CD4-positive, alpha-beta T cell (primary cell): ENCODE measurements around the gene GRB2. TPM values are rescaled to one million over a fixed set of nuclear protein-coding genes. Genes with fewer than 3 reads are reported as not detected.
"Not testable (repeated sequence)": the region's sequence is repeated elsewhere in the genome, so short reads cannot be mapped to it uniquely, and the experiment has no call there.

Source experiments
- ATAC-seq: fragments of 200-7000 bp; cut with Tn5 transposase; one replicate; pipeline ENCODE4 v1.10.0; 2022; ENCODE audit warnings: mild to moderate bottlenecking; ENCODE audit not compliant: poor library complexity
- CTCF ChIA-PET: fragments of 350-600 bp; sonication (Branson Sonifier 250); formaldehyde crosslinking; loops from one replicate; lab custom pipeline; 2021; ENCODE audit warnings: antibody characterized with exemption, inconsistent platforms; lab: Charles Lee
- POLR2A ChIA-PET: fragments of 350-600 bp; sonication (Branson Sonifier 250); formaldehyde crosslinking; loops from one replicate; lab custom pipeline; 2021; ENCODE audit warnings: antibody characterized with exemption, inconsistent platforms; lab: Charles Lee
- DNase-seq, 14 experiments: peaks; one replicate each; pipeline ENCODE4 v3.0.0-alpha.2; 2013 to 2020; ENCODE audit warnings: mixed read lengths in 2 of 14
- H3K27ac ChIP-seq, 2 donors: one replicate each; pipeline versions ENCODE4 v1.5.1 to v1.7.0; 2013; ENCODE audit warnings: low read length in 2 of 2, low read depth in 1 of 2, mild to moderate bottlenecking in 1 of 2
- H3K27me3 ChIP-seq, 2 experiments: 1 replicate in 1 of 2; 2 replicates in 1 of 2; pipeline versions ENCODE4 v1.6.1 to v1.7.0; 2013; ENCODE audit warnings: low read length in 2 of 2, control low read depth in 1 of 2, mild to moderate bottlenecking in 1 of 2, moderate library complexity in 1 of 2; ENCODE audit not compliant: insufficient read depth in 2 of 2, control insufficient read depth in 1 of 2
- H3K36me3 ChIP-seq: one replicate; pipeline ENCODE4 v1.6.1; 2013; ENCODE audit warnings: low read length, control low read depth; ENCODE audit not compliant: insufficient read depth
- H3K4me1 ChIP-seq: one replicate; pipeline ENCODE4 v1.6.1; 2013; ENCODE audit warnings: low read length, control low read depth; ENCODE audit not compliant: insufficient read depth
- H3K4me3 ChIP-seq: one replicate; pipeline ENCODE4 v1.5.1; 2013; ENCODE audit warnings: mild to moderate bottlenecking, low read length, moderate library complexity
- H3K9me3 ChIP-seq, 2 experiments: 1 replicate in 1 of 2; 2 replicates in 1 of 2; pipeline versions ENCODE4 v1.6.1 to v1.7.0; 2013; ENCODE audit warnings: low read length in 2 of 2, mild to moderate bottlenecking in 2 of 2, control low read depth in 1 of 2, moderate library complexity in 1 of 2; ENCODE audit not compliant: control insufficient read depth in 1 of 2, insufficient read depth in 1 of 2
- H3K27ac Mint-ChIP-seq: one replicate; pipeline ENCODE4 v1.8.0; 2020; ENCODE audit warnings: mixed read lengths
- H3K27me3 Mint-ChIP-seq: one replicate; pipeline ENCODE4 v1.8.0; 2021; ENCODE audit warnings: mixed read lengths
- H3K36me3 Mint-ChIP-seq: one replicate; pipeline ENCODE4 v1.8.0; 2021; ENCODE audit warnings: low read depth, mixed read lengths
- H3K4me1 Mint-ChIP-seq: one replicate; pipeline ENCODE4 v1.8.0; 2021; ENCODE audit warnings: low read depth, mixed read lengths
- H3K4me3 Mint-ChIP-seq: one replicate; pipeline ENCODE4 v1.8.0; 2020; ENCODE audit warnings: mild to moderate bottlenecking, mixed read lengths
- H3K9me3 Mint-ChIP-seq: one replicate; pipeline ENCODE4 v1.8.0; 2020; ENCODE audit warnings: mixed read lengths
- CTCF ChIP-seq: fragments of 200-600 bp; IDR thresholded peaks from one replicate; pipeline ENCODE4 v1.8.0; 2022; ENCODE audit warnings: antibody characterized with exemption, mild to moderate bottlenecking
- intact Hi-C, 2 experiments: fragments of 100-400 bp; cut with DNase I in 1 of 2; cut with micrococcal nuclease in 1 of 2; formaldehyde crosslinking; loops; one replicate each; pipeline versions ENCODE4 v1.15.1 to v1.9.0; 2023 to 2025; cut with DNase I, micrococcal nuclease
- total RNA-seq, 174 experiments: library from RNA in 2 of 174; stranded (reverse) in 2 of 174; gene quantifications; one replicate each; pipeline ENCODE4 v1.2.3 and lab custom pipeline; 2021 to 2026

Gene GRB2
- total RNA-seq, 2 experiments from 2014 or later = 88.8 to 92.6 TPM

- Mint-ChIP-seq H3K27ac (no peak overlapping the region), H3K27me3 (no peaks in the 10 kb centered on the region), H3K36me3 (no peaks in the 10 kb centered on the region), H3K9me3 (no peaks in the 10 kb centered on the region), H3K4me3 (no peak overlapping the region), H3K4me1 (no peaks in the 10 kb centered on the region)
- Histone ChIP-seq H3K27me3 (no peaks in the 10 kb centered on the region), H3K4me1 (no peaks in the 10 kb centered on the region), H3K9me3 (no peaks in the 10 kb centered on the region), H3K27ac (no peak overlapping the region), H3K4me3 (no peak overlapping the region), H3K36me3 (no peaks in the 10 kb centered on the region)
- ATAC-seq = no peak
- DNase-seq = no peak
- no peak for TF ChIP-seq CTCF
- ChIA-PET CTCF (no interaction called here), POLR2A (no interaction called here)
- intact Hi-C loops = no loop called here
These were observed 44.8 kb upstream of the GRB2 start for GRCh38 chr17:75450270-75450669.

GRCh38 chr17:75447951-75448856 lies 42.7 kb upstream of the GRB2 start:
- CTCF ChIA-PET = no interaction called here
- Histone ChIP-seq H3K4me1 (no peaks in the 10 kb centered on the region), H3K4me3 (no peak overlapping the region), H3K36me3 (no peaks in the 10 kb centered on the region), H3K9me3 (no peaks in the 10 kb centered on the region), H3K27ac (no peak overlapping the region), H3K27me3 (no peaks in the 10 kb centered on the region)
- POLR2A ChIA-PET = interaction anchor here (1.0 kb wide), 1 partner anchor 8 kb away, joined by 3 read pairs; the partner anchor contains the start of gene TMEM94
- Mint-ChIP-seq H3K36me3 (no peaks in the 10 kb centered on the region), H3K4me1 (no peaks in the 10 kb centered on the region), H3K27ac (no peak overlapping the region), H3K9me3 (no peaks in the 10 kb centered on the region), H3K4me3 (no peak overlapping the region), H3K27me3 (no peaks in the 10 kb centered on the region)
- DNase-seq (no peak), ATAC-seq (no peak)
- TF ChIP-seq CTCF = no peak
- intact Hi-C loops = no loop called here

GRCh38 chr17:75445896-75446295 lies 40.4 kb upstream of the GRB2 start:
- H3K4me1 ChIP-seq, ATAC-seq, H3K27me3 ChIP-seq, H3K9me3 Mint-ChIP-seq, DNase-seq, H3K27ac Mint-ChIP-seq, H3K4me1 Mint-ChIP-seq, intact Hi-C loops, H3K4me3 ChIP-seq, H3K9me3 ChIP-seq, H3K36me3 ChIP-seq, H3K36me3 Mint-ChIP-seq, H3K4me3 Mint-ChIP-seq, H3K27me3 Mint-ChIP-seq, POLR2A ChIA-PET, CTCF ChIA-PET, H3K27ac ChIP-seq: not testable (repeated sequence)
